GM18907 (cell line): ENCODE data around the gene GJD3.

Experiments used
- ATAC-seq: cut with Tn5 transposase; IDR thresholded peaks from one replicate; pipeline ENCODE4 v1.9.1; 2021; ENCODE audit warnings: mild to moderate bottlenecking, moderate library complexity; ENCODE audit not compliant: unreplicated experiment

The GJD3 gene

GRCh38 chr17:40313668-40314583, 50.6 kb downstream of the GJD3 start:
- no peak for ATAC-seq
